Suppressor macrophage (primary cell): ENCODE measurements around the gene KIDINS220.

Experiments used
- DNase-seq, 4 experiments: peaks; one replicate each; pipeline ENCODE4 v3.0.0-alpha.2; 2020 to 2022

Gene KIDINS220

DNA sequence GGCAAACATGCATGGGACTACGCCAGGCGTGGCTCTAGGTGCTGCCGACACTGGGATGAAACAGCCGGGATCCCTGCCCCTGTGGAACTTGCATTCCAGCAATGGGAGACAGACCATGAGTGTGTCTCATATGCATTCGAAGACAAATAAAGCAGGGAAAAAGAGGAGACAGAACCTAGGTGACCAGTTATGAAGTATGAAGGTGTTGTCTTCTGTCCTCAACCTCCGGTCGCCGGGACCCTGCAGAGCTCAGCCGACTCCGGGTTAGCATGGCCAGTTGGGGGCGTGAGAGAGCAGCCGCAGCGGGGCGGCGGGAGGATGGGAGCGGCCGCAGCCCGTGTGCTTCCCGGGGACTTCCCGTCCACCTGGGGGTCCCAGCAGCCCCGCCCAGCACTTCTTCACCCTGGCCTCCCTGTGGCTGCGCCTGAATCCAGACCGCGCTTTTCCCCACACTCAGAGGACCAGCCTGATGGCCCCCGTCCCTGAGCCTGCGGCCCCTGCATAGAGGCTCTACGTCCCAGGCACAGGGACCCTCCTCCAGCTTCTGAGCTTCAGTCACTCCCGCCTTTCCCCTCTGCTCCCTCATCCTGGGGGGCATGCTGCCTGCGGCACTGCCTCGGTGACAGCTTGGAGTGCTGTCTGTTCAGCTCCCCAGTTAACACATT, 144.1 kb downstream of the KIDINS220 start:
- peak; percentile 25 to 56 (median 38) for DNase-seq

DNA sequence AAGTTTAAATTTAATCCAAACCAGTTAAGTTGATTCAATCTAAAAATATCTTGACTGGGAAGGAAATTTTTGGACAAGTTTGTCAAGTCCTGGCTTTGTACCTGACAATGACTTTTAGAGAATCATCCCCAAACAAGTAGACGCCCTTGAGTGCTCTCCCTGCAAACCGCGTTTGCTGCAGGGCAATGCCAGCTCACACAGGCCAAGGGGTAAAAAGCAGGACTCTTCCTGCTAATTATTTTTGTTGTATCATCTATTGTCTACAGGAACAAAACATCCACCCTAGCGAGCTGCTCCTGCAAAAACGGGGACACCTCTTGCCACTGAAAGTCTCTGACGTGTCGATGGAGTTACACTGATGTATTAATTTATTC, 144.6 kb downstream of the KIDINS220 start:
- no peak for DNase-seq

DNA sequence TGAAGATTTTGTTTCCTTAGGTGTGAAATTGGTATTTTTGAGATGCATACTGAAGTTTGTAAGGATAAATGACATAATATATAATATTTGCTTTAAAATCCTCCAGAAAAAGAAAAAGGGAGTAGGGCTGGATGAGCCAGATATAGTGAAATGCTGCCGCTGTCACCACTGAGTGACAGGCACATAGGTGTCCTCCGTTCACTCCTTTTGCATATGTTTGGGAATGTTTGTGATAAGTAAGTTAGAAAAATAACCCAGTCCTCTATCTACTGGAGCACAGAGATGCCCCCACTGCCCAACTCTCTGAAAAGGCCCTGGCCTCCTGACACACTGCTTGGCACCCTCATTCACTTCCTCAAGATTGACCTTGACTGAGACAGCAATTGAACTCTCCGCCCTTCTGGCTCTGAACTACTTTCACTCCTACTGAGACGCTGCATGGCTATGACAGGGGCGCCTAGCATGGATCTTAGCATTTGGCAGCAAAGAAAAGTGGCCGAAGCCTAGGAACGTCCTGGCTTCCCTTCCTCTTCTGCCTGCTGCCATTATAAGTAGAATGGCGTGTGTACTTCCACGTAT, 145.5 kb downstream of the KIDINS220 start:
- no peak for DNase-seq

DNA sequence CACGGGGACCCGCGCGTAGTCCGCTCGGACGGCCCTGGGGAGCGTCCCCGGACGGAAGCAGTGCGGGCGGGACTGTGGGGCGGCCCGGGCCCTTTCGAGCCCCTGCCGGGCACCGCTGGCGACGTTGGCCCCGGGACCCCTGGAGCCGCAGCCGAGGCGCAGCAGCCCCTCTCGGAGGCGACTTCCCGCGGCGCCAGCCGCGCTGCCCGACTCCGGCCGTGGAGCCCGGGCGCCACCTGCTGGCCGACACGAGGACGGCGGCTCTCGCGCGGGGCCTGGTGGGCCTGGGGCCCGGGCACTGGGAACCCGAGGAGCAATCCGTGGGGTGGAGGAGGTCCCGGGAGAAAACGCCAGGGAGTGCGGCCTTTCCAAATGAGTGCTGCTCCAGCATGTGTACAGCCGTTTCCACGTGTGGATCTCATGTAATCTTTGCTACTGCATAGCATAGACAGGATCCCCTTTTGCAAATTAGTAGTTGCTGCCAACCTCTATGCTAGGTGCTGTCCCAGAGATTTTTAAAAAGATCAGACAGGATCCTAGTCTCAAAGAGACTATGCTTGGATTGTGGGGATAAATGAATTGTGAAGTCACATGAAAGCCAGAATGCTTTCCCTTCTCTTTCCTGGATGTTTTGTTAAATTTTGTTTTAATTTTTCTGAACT, 151.6 kb downstream of the KIDINS220 start:
- DNase-seq: peak; percentile 79 to 88 (median 86)

DNA sequence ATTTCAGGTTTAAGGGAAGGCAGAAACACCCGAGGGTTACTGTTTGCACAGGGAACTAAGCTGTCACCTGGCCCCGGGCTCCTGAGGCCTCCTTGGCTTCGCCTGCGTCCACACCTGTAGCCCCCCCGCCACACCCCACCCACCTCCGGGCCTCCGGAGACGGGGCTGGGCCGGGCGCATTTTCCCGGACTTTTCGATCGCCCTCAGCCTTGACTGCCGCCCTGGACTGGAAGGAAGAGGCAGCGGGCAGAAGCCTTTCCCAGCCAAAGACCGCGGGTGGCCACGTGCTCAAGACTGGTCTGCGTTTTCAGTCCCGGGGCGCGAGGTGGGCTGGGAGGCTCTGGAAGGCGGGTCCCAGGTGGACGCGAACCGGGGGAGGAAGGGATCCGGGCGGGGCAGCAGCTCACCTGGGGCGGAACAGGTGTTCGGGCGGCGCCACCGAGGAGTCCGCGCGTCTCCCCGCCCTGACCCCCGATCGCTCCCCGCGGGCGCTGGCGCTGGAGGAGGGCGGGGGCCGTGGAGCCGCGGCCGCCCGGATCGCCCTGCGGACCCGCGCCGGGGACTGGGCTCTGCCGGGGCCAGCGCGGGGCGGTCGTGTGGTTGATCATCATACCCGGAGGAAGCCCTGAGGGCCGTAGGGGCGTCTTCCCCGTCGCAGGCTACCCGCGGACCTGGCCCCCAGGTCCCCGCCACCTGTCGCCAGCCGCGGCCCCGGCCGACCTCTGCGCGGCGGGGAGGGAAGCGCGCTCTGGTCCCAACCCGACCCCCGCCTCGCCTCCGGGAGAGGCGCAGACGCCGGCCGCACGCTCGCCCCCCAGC, 152.3 kb downstream of the KIDINS220 start:
- DNase-seq: peak; percentile 78 to 87 (median 83)

DNA sequence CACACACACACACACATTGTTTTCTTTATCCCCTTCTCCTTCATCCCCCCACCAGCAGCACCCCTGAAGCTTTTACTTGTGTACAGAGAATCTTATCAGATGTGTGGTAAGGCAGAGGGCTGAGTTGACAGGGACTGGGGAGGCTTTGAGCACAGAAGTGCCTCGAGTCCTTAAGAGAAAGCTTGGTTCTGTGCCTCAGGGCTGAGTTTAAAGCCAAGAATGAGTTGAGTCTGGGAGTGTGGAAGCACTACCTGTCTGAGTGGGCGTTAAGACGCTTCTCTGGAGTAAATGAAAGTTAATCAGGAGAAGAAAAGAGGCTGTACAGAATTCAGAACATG, 152.9 kb downstream of the KIDINS220 start:
- peak; percentile 55 to 79 (median 66) for DNase-seq

DNA sequence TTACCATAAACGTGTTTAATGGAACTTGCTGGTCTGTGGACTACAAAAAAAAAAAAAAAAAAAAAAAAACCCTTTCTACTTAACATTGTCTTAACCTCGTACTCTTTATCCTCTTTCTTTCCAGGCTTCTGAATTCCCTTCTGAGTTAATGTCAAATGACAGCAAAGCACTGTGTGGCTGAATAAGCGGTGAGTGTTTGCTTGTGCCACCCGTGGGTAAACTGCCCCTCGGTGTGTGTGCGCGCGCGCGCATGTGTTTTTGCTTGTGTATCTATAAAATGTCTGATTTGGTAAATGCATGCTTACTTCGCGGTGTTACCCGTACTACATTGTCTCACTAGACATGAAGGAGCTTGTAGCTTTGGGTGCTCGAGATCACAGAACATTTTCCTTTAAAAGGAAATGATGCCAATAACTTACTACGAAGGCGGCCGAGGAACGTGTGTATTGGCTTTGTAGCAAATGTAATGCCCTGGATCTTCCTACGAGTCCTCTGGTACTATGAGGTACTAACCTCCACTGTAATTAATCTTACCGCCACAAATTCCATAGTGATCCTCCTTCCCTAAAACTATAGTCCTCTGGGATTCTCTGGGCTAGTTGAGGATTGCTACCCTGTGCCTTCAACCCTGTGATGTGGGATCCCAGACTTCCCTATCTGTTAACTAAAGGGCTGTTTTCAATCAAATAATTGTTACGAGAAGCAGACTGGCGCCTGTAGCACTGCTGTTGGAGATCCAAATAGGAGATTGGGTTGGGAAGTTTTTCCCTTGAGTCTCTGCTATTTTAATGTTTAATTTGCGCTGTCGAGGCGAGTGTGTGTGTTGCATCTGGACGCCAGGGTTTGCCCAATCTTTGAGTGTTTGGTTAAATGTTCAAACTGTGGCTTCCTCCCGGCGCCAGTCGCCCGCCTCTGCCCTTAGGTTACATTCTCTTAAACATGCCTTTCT, 154.4 kb downstream of the KIDINS220 start:
- peak; percentile 56 to 69 (median 60) for DNase-seq

DNA sequence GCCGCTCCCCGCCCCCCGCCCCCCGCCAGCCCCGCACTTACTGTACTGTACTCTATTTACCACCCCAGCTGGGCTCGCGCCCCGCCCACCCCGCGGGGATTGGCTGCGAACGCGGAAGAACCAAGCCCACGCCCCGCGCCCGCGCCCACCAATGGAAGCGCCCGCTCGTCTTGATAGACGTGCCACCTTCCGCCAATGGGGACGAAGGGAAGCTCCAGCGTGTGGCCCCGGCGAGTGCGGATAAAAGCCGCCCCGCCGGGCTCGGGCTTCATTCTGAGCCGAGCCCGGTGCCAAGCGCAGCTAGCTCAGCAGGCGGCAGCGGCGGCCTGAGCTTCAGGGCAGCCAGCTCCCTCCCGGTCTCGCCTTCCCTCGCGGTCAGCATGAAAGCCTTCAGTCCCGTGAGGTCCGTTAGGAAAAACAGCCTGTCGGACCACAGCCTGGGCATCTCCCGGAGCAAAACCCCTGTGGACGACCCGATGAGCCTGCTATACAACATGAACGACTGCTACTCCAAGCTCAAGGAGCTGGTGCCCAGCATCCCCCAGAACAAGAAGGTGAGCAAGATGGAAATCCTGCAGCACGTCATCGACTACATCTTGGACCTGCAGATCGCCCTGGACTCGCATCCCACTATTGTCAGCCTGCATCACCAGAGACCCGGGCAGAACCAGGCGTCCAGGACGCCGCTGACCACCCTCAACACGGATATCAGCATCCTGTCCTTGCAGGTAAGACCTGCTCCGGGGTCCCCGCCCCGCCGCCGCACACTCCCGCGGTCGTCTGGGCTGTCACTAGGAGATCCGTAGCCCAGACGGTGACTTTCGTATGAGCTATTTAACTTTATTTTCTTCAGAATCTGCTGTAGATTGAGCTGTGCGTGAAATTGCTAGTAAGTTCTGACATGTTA, 155.4 kb downstream of the KIDINS220 start, which contains the start of gene ID2:
ID2 (plus strand) TSS at position 271 of the 907 bp plus-strand sequence; CDS start at position 381, 110 bp downstream.
- peak; percentile 100 for DNase-seq

DNA sequence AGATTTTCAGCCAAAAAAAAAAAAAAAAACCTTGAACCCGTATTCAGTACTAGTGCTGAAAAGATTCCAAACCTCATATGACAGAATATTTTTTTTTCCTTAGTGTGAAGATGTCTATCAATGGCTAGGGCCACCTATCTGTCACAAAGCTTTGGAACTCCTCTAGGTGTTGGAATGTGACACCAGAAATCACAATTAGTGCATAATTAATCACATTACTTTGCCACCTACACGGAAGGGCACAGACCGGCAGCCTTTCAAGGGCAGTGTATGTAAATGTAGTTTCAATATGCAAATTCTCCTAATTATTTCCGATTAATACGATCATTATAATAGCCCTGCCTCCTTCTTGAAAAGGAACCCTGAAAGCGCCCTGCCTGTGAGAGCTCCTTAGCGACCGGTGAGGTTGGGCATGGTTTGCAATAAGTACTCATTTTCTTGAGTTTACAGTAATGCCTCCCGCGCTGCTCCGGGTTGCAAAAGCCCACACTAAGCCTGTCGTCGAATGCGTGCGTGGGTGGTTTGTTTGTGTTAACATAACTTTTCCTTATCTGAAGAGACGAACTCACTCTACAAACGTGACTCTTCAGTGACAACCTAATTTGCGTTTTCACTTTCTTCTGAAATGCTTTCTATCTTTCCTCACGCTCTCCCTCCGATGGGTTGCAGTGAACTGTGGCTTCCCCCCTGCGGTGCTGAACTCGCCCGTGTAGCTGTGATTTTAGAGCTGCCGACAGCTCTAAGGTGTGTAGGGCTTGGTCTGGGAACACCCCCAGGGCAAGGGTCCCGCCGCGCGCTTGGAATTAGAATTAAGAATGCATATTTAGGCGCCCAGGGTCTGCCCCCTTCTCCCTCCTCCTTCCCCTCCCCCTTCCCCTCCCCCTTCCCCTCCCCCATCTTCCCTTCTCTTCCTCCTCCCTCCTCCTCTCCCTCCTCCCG, 156.3 kb downstream of the KIDINS220 start:
- peak; percentile 94 to 96 (median 94) for DNase-seq

DNA sequence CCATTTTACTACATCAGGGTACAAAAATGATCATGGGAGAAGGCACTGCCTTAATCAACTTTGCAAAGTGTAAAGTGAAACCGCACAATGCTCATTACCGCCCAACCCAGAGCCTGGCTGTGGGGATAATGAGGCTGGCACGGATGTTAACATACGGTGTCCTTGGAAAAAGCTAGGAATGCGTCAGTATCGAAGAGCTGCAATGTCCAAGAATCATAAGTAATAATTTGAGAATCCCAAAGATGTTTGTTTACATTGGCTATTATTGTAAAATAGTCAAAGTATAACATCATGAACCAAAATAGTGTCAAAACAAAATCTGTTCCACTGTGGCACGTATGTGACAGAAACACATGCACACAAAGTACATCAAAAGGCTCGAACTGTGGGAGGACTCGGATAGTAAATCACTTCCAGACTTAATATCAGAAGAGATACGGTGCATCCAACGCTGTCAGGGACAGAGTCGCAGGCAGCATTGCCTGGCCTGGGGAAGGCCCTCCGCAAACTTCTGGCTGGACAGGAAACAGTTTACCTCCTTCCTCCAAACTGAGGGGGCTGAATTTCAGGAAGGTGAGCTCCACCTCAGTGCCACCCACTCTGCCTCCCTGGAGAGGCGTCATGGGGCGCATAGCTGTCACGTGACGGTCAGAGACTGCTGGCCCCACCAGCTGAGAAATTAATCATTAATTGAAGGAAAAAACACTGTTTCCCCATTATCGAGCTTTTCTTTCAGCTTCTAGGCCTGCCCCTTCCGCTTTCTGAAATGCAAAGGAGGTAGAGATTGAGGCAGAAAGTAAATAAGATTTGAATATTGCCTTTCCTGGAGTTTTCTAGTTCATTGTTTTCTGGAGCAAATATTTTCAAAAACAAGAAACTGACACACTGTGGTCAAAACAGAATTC, 157.3 kb downstream of the KIDINS220 start:
- peak in 3 of 4 experiments; percentile 36 to 43 (median 39) for DNase-seq

DNA sequence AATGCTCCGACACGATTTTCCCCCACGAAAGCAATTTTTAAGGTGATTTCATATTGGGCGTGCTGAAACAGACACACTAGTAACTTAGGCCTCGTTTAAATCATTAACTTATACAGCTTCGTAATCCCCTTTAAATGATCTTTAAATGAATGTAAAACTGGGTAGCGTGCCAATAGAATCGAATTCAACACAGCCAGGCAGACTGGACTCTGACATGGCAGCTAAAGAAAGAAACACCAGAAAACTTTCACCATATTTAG, 157.9 kb downstream of the KIDINS220 start:
- DNase-seq: no peak
